Panc1 (cell line): ENCODE data around the gene PHF23. TPM values are rescaled to one million over a fixed set of nuclear protein-coding genes. Genes with fewer than 3 reads are reported as not detected.

Experiments
- ATAC-seq: fragments of 200-7000 bp; cut with Tn5 transposase; 2 replicates; pipeline ENCODE4 v1.9.1; 2020; ENCODE audit warnings: mild to moderate bottlenecking, moderate library complexity
- BruUV-seq: library from RNA; stranded (reverse); fragments of 400-500 nt; replicated peaks from 2 replicates; lab custom pipeline; 2021; lab: Mats Ljungman, UMichigan
- CTCF ChIA-PET: fragments of 300-600 bp; sonication (Branson Sonifier 250); formaldehyde crosslinking; loops from one replicate; lab custom pipeline; 2022; ENCODE audit warnings: antibody characterized with exemption; lab: Charles Lee
- POLR2A ChIA-PET: fragments of 300-600 bp; sonication (Branson Sonifier 250); formaldehyde crosslinking; loops from one replicate; lab custom pipeline; 2022; ENCODE audit warnings: antibody characterized with exemption; lab: Charles Lee
- DNase-seq: peaks from one replicate; pipeline ENCODE4 v3.0.0-alpha.2; 2010; ENCODE audit warnings: low read depth, low spot score
- H3K27ac ChIP-seq: 2 replicates; pipeline ENCODE4 v1.5.1; 2011; ENCODE audit warnings: mild to moderate bottlenecking, low read length, inconsistent platforms
- H3K27me3 ChIP-seq: fragments of 200-500 bp; sonication (Bioruptor generic); 2 replicates; pipeline ENCODE4 v1.6.0; 2014; ENCODE audit warnings: low read length, inconsistent platforms; ENCODE audit not compliant: control insufficient read depth, insufficient read depth
- H3K36me3 ChIP-seq: fragments of 200-500 bp; sonication (Bioruptor generic); 2 replicates; pipeline ENCODE4 v1.5.1; 2014; ENCODE audit warnings: inconsistent platforms, mild to moderate bottlenecking, low read length, moderate library complexity; ENCODE audit not compliant: control insufficient read depth, insufficient read depth
- H3K4me1 ChIP-seq: 2 replicates; pipeline ENCODE4 v1.5.1; 2011; ENCODE audit warnings: inconsistent platforms, mild to moderate bottlenecking, low read length, moderate library complexity; ENCODE audit not compliant: control insufficient read depth, insufficient read depth
- H3K4me3 ChIP-seq, 2 experiments: 2 replicates each; pipeline ENCODE4 v1.5.1; 2011 to 2012; ENCODE audit warnings: low read depth in 2 of 2, low read length in 2 of 2, mild to moderate bottlenecking in 2 of 2, inconsistent platforms in 1 of 2, moderate library complexity in 1 of 2
- H3K9me3 ChIP-seq: fragments of 200-500 bp; sonication (Bioruptor generic); 2 replicates; pipeline ENCODE4 v1.5.1; 2014; ENCODE audit warnings: low read depth, mild to moderate bottlenecking, inconsistent platforms, low read length, moderate library complexity; ENCODE audit not compliant: control insufficient read depth, insufficient read depth
- POLR2AphosphoS5 ChIP-seq: IDR thresholded peaks from 2 replicates; pipeline ENCODE4 v1.6.1; 2012; ENCODE audit warnings: mild to moderate bottlenecking, low read depth, low read length, moderate library complexity
- REST ChIP-seq, 2 experiments: IDR thresholded peaks; 2 replicates each; pipeline ENCODE4 v1.6.1; 2011 to 2012; ENCODE audit warnings: low read depth in 2 of 2, control low read depth in 1 of 2, low read length in 1 of 2, mild to moderate bottlenecking in 1 of 2, moderate library complexity in 1 of 2; ENCODE audit not compliant: insufficient read depth in 1 of 2
- SIN3A ChIP-seq: IDR thresholded peaks from 2 replicates; pipeline ENCODE4 v1.6.1; 2012; ENCODE audit warnings: low read depth, mild to moderate bottlenecking, low read length, moderate library complexity, borderline replicate concordance; ENCODE audit not compliant: insufficient read depth
- TCF7L2 ChIP-seq: IDR thresholded peaks from 2 replicates; pipeline ENCODE4 v1.6.1; 2011; ENCODE audit warnings: mild to moderate bottlenecking, low read depth, low read length, inconsistent platforms
- in situ Hi-C: cut with HindIII; loops from 2 replicates; pipeline ENCODE4 v1.10.0; 2016; ENCODE audit warnings: low sequenced_read_pairs, low pct_unique_long_range_greater_than_20kb
- intact Hi-C: fragments of 100-400 bp; cut with micrococcal nuclease; formaldehyde crosslinking; loops from one replicate; pipeline ENCODE4 v1.10.0; 2022; ENCODE audit not compliant: unreplicated experiment
- total RNA-seq: library from RNA; stranded (reverse); gene quantifications from one replicate; pipeline ENCODE4 v1.2.1, GENCODE V29; 2021; ENCODE audit not compliant: unreplicated experiment
- TF ChIP-seq, protein P1 (sequence below): fragments of 450-650 bp; IDR thresholded peaks from 2 replicates; pipeline ENCODE4 v1.5.1; 2017; ENCODE audit warnings: mild to moderate bottlenecking

Gene PHF23
- total RNA-seq, 1 experiment from 2014 or later, result 69.3 TPM

GRCh38 chr17:7263801-7264078, 24.5 kb upstream of the PHF23 start:
- Histone ChIP-seq H3K9me3 (no peaks in the 10 kb centered on the region), H3K27ac (peak overlapping the region; percentile 81), H3K27me3 (no peaks in the 10 kb centered on the region), H3K4me3 (peak overlapping the region; percentile 50 to 65; a peak in 3 of 4 replicates), H3K36me3 (peaks cover 3% of the 10 kb centered on the region; the same call in 1 of the 2 replicates), H3K4me1 (peaks cover 22% of the 10 kb centered on the region)
- no TSS peak for BruUV-seq
- in situ Hi-C loops, result no loop called here
- no peak for TF ChIP-seq SIN3A
- TF ChIP-seq TCF7L2, result no peak
- TF ChIP-seq, protein P1, sequence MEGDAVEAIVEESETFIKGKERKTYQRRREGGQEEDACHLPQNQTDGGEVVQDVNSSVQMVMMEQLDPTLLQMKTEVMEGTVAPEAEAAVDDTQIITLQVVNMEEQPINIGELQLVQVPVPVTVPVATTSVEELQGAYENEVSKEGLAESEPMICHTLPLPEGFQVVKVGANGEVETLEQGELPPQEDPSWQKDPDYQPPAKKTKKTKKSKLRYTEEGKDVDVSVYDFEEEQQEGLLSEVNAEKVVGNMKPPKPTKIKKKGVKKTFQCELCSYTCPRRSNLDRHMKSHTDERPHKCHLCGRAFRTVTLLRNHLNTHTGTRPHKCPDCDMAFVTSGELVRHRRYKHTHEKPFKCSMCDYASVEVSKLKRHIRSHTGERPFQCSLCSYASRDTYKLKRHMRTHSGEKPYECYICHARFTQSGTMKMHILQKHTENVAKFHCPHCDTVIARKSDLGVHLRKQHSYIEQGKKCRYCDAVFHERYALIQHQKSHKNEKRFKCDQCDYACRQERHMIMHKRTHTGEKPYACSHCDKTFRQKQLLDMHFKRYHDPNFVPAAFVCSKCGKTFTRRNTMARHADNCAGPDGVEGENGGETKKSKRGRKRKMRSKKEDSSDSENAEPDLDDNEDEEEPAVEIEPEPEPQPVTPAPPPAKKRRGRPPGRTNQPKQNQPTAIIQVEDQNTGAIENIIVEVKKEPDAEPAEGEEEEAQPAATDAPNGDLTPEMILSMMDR, result no peak
- TF ChIP-seq POLR2AphosphoS5, result no peak
- intact Hi-C loops, result no loop called here
- ATAC-seq (no peak), DNase-seq (no peak)
- ChIA-PET POLR2A (no interaction called here), CTCF (interaction anchor here (0.6 kb wide), 1 partner anchor 196 kb away, joined by 10 read pairs; no protein-coding TSS in a partner anchor)

DNA sequence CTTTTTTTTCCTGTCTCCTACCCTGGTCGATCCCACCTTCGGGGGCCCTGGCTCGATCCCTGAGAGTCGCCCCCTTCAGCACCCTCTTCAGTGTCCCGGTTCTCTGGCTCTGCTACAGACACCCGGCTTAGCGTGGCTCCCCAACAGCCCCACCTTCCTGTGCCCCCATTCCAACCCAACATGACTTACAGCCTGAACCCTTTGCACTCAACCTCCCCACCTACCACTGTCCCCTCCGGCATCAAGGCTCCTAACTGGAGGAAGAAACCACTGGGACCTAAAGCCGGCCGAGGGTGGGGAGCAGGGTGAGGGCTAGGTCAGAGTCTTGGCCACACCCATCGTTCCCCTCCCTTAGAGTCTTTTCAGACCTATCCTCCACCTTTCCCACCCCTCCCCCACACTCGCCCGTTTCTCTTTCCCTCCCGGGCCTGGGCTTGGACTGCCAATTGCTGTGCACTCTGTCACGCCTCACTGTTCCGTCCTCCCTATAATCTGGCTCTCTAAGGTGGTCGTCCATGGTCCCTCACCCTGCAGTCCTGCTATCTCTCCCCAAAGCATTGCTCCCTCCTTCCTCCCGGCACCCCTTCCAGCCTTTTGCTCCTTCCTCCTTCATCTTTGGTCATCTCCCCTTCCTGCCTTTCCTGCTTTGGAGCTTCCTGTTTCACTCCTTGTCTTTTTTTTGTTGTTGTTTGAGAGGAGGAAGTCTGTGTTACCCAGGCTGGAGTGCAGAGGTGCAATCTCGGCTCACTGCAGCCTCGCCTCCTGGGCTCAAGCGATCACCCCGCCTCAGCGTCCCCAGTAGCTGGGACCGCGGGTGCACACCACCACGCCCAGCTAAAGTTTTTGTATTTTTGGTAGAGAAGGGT, 23.9 kb upstream of the PHF23 start:
- DNase-seq (no peak), ATAC-seq (peak; percentile 63)
- Histone ChIP-seq H3K4me1 (peaks cover 22% of the 10 kb centered on the region), H3K27ac (peak overlapping the region; percentile 81), H3K9me3 (no peaks in the 10 kb centered on the region), H3K27me3 (no peaks in the 10 kb centered on the region), H3K4me3 (peak overlapping the region; percentile 50 to 65), H3K36me3 (peaks cover 3% of the 10 kb centered on the region)
- POLR2A ChIA-PET, result no interaction called here
- CTCF ChIA-PET, result interaction anchor here (0.6 kb wide), 1 partner anchor 197 kb away, joined by 10 read pairs; no protein-coding TSS in a partner anchor
- BruUV-seq, result no TSS peak
- intact Hi-C loops (no loop called here), in situ Hi-C loops (no loop called here)
- TF ChIP-seq REST (IDR thresholded peaks at IDR 0.05; ENCODE audit: insufficient read depth in 1 of 2, low read depth in 2 of 2, low read length in 1 of 2) (no peak), SIN3A (0 out of 2 replicates have a peak, but pooled peaks have one; percentile 20), POLR2AphosphoS5 (peak; percentile 54; the same call in 1 of the 2 replicates)
